Spleen (tissue), 11 donors: ENCODE measurements around the gene LYZL1. TPM values are rescaled to one million over a fixed set of nuclear protein-coding genes. Genes with fewer than 3 reads are reported as not detected.
"Not testable (repeated sequence)": the region's sequence is repeated elsewhere in the genome, so short reads cannot be mapped to it uniquely, and the experiment has no call there.

Source experiments
- DNase-seq: peaks from one replicate; pipeline ENCODE4 v3.0.0-alpha.2; 2020
- H3K27ac ChIP-seq, 8 donors: fragments of 200-600 bp; sonication (generic) in 7 of 8; 1 replicate in 4 of 8; 2 replicates in 4 of 8; pipeline versions ENCODE4 v1.5.0 to v1.8.0; 2016 to 2021; ENCODE audit warnings: inconsistent platforms in 4 of 8, mild to moderate bottlenecking in 4 of 8, moderate library complexity in 1 of 8
- H3K27me3 ChIP-seq, 7 donors: fragments of 200-600 bp; sonication (generic) in 6 of 7; replicated peaks in 1 of 7; 1 replicate in 4 of 7; 2 replicates in 3 of 7; pipeline versions ENCODE4 v1.5.0 to v1.8.0; 2016 to 2021; ENCODE audit warnings: inconsistent platforms in 3 of 7, mild to moderate bottlenecking in 1 of 7
- H3K36me3 ChIP-seq, 6 donors: fragments of 200-600 bp; sonication (generic) in 5 of 6; 1 replicate in 4 of 6; 2 replicates in 2 of 6; pipeline versions ENCODE4 v1.5.0 to v1.8.0; 2016 to 2021; ENCODE audit warnings: inconsistent platforms in 2 of 6
- H3K4me1 ChIP-seq, 6 donors: fragments of 200-600 bp; sonication (generic) in 5 of 6; 1 replicate in 3 of 6; 2 replicates in 3 of 6; pipeline versions ENCODE4 v1.5.0 to v1.8.0; 2016 to 2021; ENCODE audit warnings: inconsistent platforms in 3 of 6
- H3K4me3 ChIP-seq, 8 donors: fragments of 200-600 bp; sonication (generic) in 7 of 8; 1 replicate in 4 of 8; 2 replicates in 4 of 8; pipeline versions ENCODE4 v1.5.0 to v1.8.0; 2016 to 2021; ENCODE audit warnings: inconsistent platforms in 4 of 8, mild to moderate bottlenecking in 4 of 8, moderate library complexity in 2 of 8
- H3K9me3 ChIP-seq, 8 donors: fragments of 200-600 bp; sonication (generic) in 7 of 8; 1 replicate in 4 of 8; 2 replicates in 4 of 8; pipeline versions ENCODE4 v1.5.0 to v1.8.0; 2016 to 2021; ENCODE audit warnings: inconsistent platforms in 4 of 8
- POLR2A ChIP-seq, 3 donors: fragments of 450-650 bp; IDR thresholded peaks; one replicate each; pipeline ENCODE4 v1.5.1; 2017; ENCODE audit warnings: antibody characterized with exemption in 3 of 3, mild to moderate bottlenecking in 1 of 3
- POLR2AphosphoS5 ChIP-seq, 3 donors: sonication (generic); formaldehyde crosslinking; IDR thresholded peaks; one replicate each; pipeline ENCODE4 v1.5.1; 2017; ENCODE audit warnings: antibody characterized with exemption in 3 of 3
- WGBS, 5 donors: extraction: QIAGEN DNeasy Blood & Tissue Kit in 3 of 5; methylation state at CpG; one replicate each; pipeline versions ENCODE4 v1.1.5 to v1.1.7; 2013 to 2018; 5-methylcytosine and 5-hydroxymethylcytosine counted together
- intact Hi-C: fragments of 100-400 bp; cut with DNase I; formaldehyde crosslinking; loops from one replicate; pipeline ENCODE4 v1.15.0; 2023; ENCODE audit warnings: low total_unique reads
- polyA plus RNA-seq, 3 donors: library from polyadenylated mRNA; stranded (reverse); fragments of 200-250 nt; gene quantifications; one replicate each; pipeline ENCODE4 v1.2.1, GENCODE V29; 2013
- total RNA-seq, 7 donors: library from RNA; depleted of rRNA in 3 of 7; stranded (reverse); fragments of >200 nt in 3 of 7; fragmentation: NEBNext Ultra II Directional in 4 of 7; extraction: Animal tissue kit (Norgen Biotek cat#: 25700) in 4 of 7; gene quantifications; one replicate each; pipeline versions ENCODE4 v1.1.0 to v1.2.1, GENCODE V29; 2016 to 2021
- TF ChIP-seq, protein P1 (sequence below), 11 experiments: fragments of 200-600 bp in 7 of 11; fragments of 450-650 bp in 4 of 11; sonication (generic) in 4 of 11; IDR thresholded peaks in 8 of 11; conservative IDR thresholded peaks in 3 of 11; 1 replicate in 7 of 11; 2 replicates in 4 of 11; pipeline versions ENCODE4 v1.4.0 to v1.8.0; 2016 to 2021; ENCODE audit warnings: antibody characterized with exemption in 11 of 11, inconsistent platforms in 4 of 11, mild to moderate bottlenecking in 1 of 11
- donor health status: healthy with polysubstance abuse.
- donor health status: DM: no; HTN: no; CAD: no; lungs with moderate emphysema.
- donor health status: DM: no; HTN: no; CAD: no.
- donor health status: Bipolar disorder and iron deficiency.
- donor health status: healthy.
- donor health status: DM: no; HTN: no; CAD: no.
- donor health status: DM: yes; HTN: yes; CAD: no.

The LYZL1 gene
- total and polyA plus RNA-seq, 10 donors: not detected

DNA sequence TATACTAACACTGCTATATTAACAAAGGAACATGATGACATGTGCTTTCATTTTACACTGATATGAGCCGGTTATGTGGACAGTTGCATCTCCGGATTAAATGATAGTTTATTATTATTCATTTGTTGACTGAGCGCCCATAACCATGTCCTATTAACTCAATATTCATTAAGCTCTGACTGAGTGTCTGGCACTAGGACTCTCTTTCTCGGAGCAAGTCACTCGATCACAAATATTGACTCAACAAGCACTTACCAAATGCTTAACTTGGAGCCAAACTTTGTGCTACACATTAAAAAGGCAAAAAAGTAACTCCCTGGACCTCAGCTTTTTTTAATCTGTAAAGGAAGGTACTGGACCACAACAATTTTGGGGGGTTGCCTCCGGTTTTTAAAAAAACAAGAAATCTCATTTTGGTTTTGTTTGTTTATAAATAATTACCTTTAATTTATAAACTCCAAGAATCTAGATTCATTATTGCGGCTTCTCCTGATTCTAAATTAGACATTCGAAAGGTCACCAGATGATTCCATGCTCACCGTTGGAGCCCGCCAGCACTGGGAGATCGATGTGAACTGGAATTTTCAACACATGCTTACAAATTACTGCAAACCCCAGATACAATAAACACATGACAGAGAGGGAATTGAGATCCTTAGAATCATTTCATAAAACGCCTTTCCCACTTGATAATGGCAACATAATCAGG lies 8.9 kb upstream of the LYZL1 start:
- no peak overlapping the region for H3K27ac ChIP-seq
- 73 to 85% (median 83%) methylated on average over 12 of the region's 12 CpGs for WGBS, 5 donors
- TF ChIP-seq, protein P1, sequence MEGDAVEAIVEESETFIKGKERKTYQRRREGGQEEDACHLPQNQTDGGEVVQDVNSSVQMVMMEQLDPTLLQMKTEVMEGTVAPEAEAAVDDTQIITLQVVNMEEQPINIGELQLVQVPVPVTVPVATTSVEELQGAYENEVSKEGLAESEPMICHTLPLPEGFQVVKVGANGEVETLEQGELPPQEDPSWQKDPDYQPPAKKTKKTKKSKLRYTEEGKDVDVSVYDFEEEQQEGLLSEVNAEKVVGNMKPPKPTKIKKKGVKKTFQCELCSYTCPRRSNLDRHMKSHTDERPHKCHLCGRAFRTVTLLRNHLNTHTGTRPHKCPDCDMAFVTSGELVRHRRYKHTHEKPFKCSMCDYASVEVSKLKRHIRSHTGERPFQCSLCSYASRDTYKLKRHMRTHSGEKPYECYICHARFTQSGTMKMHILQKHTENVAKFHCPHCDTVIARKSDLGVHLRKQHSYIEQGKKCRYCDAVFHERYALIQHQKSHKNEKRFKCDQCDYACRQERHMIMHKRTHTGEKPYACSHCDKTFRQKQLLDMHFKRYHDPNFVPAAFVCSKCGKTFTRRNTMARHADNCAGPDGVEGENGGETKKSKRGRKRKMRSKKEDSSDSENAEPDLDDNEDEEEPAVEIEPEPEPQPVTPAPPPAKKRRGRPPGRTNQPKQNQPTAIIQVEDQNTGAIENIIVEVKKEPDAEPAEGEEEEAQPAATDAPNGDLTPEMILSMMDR (IDR thresholded peaks at IDR 0.05 in 8 of 11, conservative IDR thresholded peaks at IDR 0.05 in 3 of 11): no peak
- TF ChIP-seq POLR2AphosphoS5 (IDR thresholded peaks at IDR 0.05): no peak
- no peak for TF ChIP-seq POLR2A (IDR thresholded peaks at IDR 0.05)
- no peak for DNase-seq
- intact Hi-C loops: no loop called here
- H3K27me3 ChIP-seq: no peaks in the 10 kb centered on the region
- no peaks in the 10 kb centered on the region for H3K36me3 ChIP-seq
- H3K4me3 ChIP-seq: no peak overlapping the region
- H3K4me1 ChIP-seq: no peaks in the 10 kb centered on the region
- no peaks in the 10 kb centered on the region for H3K9me3 ChIP-seq

DNA sequence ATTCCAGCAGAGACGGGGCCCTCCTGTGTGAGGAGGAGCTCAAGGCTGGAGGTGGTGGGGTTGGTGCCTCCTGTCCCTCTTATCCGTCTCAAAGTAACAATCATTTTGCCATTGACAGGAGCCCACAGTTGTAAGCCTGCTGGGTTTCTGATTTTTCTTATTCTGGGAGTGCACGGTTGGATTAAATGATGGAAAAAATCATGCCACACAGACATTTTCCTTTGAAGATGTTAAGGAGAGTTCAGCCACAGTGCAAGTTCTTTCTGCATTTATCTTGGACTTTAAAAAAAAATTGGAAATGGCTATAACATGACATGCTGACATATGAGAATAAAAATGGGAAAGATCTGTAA lies 8.4 kb upstream of the LYZL1 start:
- Histone ChIP-seq H3K4me3 (no peak overlapping the region), H3K9me3 (no peaks in the 10 kb centered on the region), H3K4me1 (no peaks in the 10 kb centered on the region), H3K36me3 (no peaks in the 10 kb centered on the region), H3K27me3 (no peaks in the 10 kb centered on the region), H3K27ac (no peak overlapping the region)
- intact Hi-C loops: no loop called here
- WGBS, 5 donors: 77 to 92% (median 81%) methylated on average over 3 of the region's 3 CpGs
- TF ChIP-seq POLR2A (IDR thresholded peaks at IDR 0.05) (no peak), POLR2AphosphoS5 (IDR thresholded peaks at IDR 0.05) (no peak)
- no peak for DNase-seq

DNA sequence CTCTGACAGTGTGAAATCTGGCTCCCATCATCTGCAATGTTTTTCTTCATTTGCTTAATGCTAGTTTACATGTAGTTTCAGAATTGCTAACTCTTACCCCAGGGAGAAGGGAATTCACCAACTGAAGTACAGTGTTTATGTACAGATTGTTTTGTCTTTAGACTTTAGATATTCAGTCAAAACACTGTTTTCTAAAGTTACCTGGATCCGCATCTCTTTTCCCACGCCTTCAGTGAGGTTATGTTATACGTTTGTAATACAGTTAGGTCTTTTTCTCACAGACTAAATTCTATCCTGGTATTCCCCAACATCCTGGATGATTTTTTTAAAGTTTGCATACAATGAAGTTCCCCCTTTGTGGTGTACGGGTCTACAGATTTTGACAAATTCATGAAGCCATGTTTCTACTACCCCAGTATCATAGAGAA lies 3.2 kb upstream of the LYZL1 start:
- no peaks in the 10 kb centered on the region for H3K27me3 ChIP-seq
- no peaks in the 10 kb centered on the region for H3K4me1 ChIP-seq
- H3K27ac ChIP-seq: no peak overlapping the region
- H3K36me3 ChIP-seq: no peaks in the 10 kb centered on the region
- TF ChIP-seq POLR2AphosphoS5 (IDR thresholded peaks at IDR 0.05): no peak
- no peak for TF ChIP-seq POLR2A (IDR thresholded peaks at IDR 0.05)
- TF ChIP-seq, protein P1 (IDR thresholded peaks at IDR 0.05 in 8 of 11, conservative IDR thresholded peaks at IDR 0.05 in 3 of 11): no peak
- intact Hi-C loops: no loop called here
- H3K9me3 ChIP-seq: no peaks in the 10 kb centered on the region
- H3K4me3 ChIP-seq: no peak overlapping the region
- 77 to 83% (median 80%) methylated on average over 4 of the region's 4 CpGs for WGBS, 5 donors
- no peak for DNase-seq

DNA sequence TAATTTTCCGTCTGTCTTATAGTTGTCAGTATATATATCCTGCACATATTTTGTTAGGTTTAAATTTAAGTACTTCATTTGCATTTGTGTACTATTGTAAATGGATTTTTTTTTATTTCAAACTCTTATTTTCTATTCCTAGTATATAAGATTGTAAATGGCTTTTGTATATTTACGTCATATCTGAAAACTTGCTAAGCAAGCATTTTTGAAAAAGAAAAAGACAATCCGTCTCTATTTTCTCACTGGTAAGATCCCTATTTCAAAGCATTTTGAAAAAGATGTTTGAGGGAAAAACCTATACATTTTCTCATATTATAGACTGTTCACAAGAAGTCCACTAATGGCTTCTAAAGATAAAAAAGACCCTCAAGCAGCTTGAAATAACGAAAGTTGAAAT lies 1.2 kb upstream of the LYZL1 start:
- Histone ChIP-seq H3K4me3 (no peak overlapping the region), H3K27me3 (peaks cover 0 to 3% (median 0%) of the 10 kb centered on the region in 7 donors), H3K27ac (no peak overlapping the region), H3K9me3 (no peaks in the 10 kb centered on the region), H3K4me1 (no peaks in the 10 kb centered on the region), H3K36me3 (no peaks in the 10 kb centered on the region)
- intact Hi-C loops: no loop called here
- 75 to 92% (median 80%) methylated on average over 4 of the region's 4 CpGs for WGBS, 5 donors
- TF ChIP-seq POLR2AphosphoS5 (IDR thresholded peaks at IDR 0.05): no peak
- TF ChIP-seq, protein P1 (IDR thresholded peaks at IDR 0.05 in 8 of 11, conservative IDR thresholded peaks at IDR 0.05 in 3 of 11): no peak
- no peak for TF ChIP-seq POLR2A (IDR thresholded peaks at IDR 0.05)
- DNase-seq: no peak

DNA sequence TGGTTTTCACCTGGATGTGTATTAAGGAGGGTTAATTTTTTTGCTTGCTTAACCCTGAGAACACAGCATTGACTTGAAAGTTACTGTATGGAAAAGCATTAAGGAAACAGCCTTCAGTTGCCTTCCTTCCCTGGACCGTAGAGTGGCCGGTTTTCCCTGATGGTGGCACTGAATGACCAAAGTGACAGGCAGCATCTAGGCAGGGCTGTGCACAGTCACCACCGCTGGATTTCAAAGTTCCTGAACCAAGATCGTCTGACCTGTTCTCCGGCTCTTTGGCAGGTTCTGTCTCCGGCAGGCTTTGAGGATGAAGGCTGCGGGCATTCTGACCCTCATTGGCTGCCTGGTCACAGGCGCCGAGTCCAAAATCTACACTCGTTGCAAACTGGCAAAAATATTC lies 2.7 kb downstream of the LYZL1 start:
- H3K4me1 ChIP-seq, H3K27ac ChIP-seq, intact Hi-C loops, H3K4me3 ChIP-seq, H3K36me3 ChIP-seq, DNase-seq: not testable (repeated sequence)
- H3K27me3 ChIP-seq: peaks cover 0 to 11% (median 0%) of the 10 kb centered on the region in 7 donors
- WGBS, 5 donors: 62 to 74% (median 67%) methylated on average over 4 to 8 of the region's 10 CpGs
- H3K9me3 ChIP-seq: peaks cover 0 to 11% (median 5%) of the 10 kb centered on the region in 8 donors

DNA sequence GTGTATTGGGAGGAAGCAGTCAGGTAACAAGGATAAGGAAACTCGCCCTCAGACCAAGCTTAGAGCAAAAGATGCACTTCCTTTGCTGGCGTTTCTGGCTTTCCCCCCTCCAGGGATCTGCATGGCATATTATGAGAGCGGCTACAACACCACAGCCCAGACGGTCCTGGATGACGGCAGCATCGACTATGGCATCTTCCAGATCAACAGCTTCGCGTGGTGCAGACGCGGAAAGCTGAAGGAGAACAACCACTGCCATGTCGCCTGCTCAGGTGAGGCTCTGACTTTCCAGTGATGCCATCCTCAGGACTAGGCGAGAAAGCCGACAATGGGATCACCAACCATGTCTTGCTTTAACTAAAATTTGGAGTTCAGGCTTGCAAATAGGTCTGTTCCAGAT lies 3.5 kb downstream of the LYZL1 start:
- H3K36me3 ChIP-seq, H3K27ac ChIP-seq, intact Hi-C loops, H3K4me3 ChIP-seq, H3K4me1 ChIP-seq, DNase-seq: not testable (repeated sequence)
- Histone ChIP-seq H3K9me3 (peaks cover 0 to 19% (median 11%) of the 10 kb centered on the region in 8 donors), H3K27me3 (peaks cover 0 to 11% (median 0%) of the 10 kb centered on the region in 7 donors)
- WGBS, 5 donors: 80 to 92% (median 89%) methylated on average over 10 to 13 of the region's 13 CpGs
